T47D (cell line): Measurements from ENCODE around the gene CEP104.

Source experiments
- DNase-seq, 2 experiments: peaks; one replicate each; pipeline versions ENCODE4 v3.0.0 to v3.0.0-alpha.2; 2011 to 2012; ENCODE audit warnings: low read depth in 1 of 2, low spot score in 1 of 2
- JUND ChIP-seq: IDR thresholded peaks from 2 replicates; pipeline ENCODE4 v1.6.1; 2012; ENCODE audit warnings: low read depth
- in situ Hi-C: cut with HindIII; loops from 2 replicates; pipeline ENCODE4 v1.10.0; 2016; ENCODE audit warnings: low sequenced_read_pairs, low pct_unique_long_range_greater_than_20kb

The CEP104 gene

DNA sequence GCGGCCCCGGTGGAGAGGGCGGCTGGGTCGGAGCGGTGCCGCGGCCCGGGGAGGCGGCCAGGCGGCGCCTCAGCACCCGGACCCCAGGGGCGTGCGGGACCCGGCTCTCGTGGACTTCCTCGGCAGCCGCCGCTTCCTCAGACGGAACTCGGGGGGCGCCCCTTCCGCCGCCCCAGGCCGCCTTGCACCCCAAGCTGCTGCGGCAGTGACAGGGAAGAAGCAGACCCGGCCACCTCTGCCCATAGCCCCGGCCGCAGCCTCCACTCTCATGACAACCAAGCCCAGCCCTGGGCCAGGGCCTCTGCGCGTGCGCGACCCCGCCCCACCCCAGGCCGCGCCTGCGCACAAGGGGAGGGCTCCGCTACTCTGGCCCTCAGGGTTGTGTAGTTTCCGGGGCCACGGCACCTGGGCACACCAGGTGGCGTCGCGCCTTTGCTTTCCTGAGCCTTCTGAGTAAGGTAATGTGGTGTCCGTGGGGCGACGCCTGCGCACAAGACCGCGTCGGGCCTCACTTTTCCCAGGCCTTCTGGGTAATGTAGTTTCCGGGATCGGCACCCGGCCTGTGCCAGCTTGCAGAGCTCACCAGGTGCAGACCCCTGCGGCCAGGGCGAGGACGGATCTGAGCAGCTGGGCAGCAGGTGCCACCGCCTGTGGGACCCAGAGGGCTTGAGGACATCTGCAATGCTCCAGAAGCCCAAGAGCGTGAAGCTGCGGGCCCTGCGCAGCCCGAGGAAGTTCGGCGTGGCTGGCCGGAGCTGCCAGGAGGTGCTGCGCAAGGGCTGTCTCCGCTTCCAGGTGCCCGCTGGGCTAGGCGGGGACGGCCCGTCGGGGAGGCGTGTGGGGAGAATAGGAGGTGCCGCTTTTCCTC is at the start of gene CEP104, which contains the start of gene DFFB:
TSS of gene CEP104 (minus strand) at position 289 of the 868 bp plus-strand sequence. CDS start 4,804 bp downstream, outside the sequence.
TSS of gene DFFB (plus strand) at position 554 of the 868 bp plus-strand sequence. CDS start at position 682, 128 bp downstream.
- in situ Hi-C loops = no loop called here
- DNase-seq = peak; percentile 98 to 99
- TF ChIP-seq JUND = no peak

DNA sequence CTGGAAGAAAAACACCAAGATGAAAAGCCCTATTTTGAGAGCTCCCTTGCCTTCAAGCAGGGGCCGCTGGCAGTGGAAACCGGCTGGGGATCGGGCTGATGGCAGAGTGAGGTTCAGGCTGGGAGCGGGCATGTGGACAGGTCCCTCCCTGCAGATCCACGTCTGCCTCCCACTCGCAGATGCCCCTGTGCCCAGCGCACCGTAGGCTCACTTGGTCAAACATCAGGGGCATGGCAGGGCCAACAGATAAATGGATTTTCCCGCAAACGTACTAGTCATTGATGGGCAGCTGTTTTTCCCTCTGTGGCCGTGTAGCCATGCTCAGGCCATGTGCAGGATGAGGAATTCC is 49.6 kb upstream of the CEP104 start:
- TF ChIP-seq JUND = no peak
- in situ Hi-C loops = no loop called here
- no peak for DNase-seq

DNA sequence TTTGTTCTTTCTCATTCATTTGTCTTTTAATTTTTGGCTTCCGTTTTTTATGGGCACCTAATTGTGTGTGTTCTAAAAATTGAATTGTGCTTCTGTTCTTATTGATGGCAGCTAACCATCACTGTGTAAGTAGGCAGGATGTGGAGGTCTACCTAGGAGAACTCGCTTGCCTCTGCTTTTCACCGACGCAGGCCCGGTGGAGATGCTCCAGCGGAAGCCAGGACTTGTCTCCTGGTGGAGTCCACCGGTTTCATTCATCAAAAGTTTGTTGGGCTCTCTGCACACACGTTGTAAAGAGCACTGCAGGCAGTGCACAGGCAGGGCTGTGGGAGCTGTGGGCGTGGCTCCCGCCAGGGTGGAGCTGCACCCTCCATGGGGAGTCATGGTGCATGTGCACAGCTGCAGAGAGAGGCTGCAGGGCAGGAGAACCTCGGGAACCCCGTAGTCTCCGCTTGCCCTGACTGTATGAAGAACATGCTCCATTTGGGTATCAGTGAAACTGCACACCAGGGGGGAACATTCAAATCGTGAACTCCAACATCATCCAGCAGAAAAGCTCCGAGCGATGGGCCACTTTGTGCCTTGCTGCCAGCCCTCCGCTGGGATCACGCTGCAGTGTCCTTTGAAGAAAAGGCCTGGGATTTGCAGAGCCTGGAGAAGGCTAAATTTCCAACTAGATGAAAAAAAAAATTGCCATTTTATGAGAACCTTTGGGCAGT is 49.1 kb upstream of the CEP104 start:
- in situ Hi-C loops = no loop called here
- DNase-seq = no peak

DNA sequence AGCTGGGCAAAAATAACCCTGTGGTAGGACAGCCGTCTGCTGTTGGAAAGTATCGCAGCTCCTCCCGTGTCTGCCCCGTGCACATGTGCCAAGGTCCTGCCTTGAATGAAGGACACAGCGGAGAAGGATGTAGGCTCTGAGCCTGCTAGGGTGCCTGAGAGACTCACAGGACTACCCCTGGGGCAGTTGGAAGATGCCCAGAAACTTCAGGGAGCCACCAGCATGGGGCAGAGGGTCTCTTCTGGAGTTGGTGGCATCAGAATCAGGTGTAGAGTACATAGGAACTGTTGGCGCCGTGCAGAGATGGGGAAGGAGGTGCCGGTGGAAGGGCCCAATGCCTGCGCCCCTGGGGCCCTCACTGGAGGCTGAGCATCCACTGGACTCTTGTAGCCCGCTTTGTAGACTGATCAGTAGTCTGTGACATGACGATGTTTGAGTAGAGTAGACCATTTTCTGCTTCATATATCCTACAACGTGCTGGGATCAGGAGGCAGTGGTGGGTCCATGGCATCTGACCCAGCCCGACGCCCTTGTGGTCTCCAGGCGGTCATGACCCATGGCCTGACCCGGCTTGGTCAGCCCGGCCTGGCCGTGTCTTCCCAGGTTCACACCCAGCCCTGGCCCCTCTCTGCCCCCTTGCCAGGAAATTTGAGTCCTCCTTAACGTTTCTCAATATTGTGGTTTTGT is 48.4 kb upstream of the CEP104 start:
- DNase-seq = no peak
- in situ Hi-C loops = no loop called here
- TF ChIP-seq JUND = no peak

More for the DNA sequence above, 49.1 kb upstream of the CEP104 start:
- TF ChIP-seq JUND = no peak

DNA sequence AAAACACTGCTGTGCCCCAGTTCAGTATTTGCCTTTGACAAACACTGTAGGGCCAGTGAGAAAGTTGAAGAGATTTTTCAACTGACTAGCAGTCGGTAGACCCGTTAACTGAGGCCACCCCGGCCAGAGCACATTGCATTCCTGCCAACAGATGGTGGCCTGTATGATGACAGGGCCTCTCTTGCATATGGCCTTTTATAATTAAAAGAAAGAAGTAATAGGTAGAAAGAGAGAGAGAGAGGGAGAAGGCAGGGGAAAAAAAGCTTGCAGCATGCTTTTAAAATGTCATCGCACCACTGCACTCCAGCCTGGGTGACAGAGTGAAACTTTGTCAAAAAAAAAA is 47.8 kb upstream of the CEP104 start:
- in situ Hi-C loops = no loop called here
- no peak for DNase-seq

DNA sequence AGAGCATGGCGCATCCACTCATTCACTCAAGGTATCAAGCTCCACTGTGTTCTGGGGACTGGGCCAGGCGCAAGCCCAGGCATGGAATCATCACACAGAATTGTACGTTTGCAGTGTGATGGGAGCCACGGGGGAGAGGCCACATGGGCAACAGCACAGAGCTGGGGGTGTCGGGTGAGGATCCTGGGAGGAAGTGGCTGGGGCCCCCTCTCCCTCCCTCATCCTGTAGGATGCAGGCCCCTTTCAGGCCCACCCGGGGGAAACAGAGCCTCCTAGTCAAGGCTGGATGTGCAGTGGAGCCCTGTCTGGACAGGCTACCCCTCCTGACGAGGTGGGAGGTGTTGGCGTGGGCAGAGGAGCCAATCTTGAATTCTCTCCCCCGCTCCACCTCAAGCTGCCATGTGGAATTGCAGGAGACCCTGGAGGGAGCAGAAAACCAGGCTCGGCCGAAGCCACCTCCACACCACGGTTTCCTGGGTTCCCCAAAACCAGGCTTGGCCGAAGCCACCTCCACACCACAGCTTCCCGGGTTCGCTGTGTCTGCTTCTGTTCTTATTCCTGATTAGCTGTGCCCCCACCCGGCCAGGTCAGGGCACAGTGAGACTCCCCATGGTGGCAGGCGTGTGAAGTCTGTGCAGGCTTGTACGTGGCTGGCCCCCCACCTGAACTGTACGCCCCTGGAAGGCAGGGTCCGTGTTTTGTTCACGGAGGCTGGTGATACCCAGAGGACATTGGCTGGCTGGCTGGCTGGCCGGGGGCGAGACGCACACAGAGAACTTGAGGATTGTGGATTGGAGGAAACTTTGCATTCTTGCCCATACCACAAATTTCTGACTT is 47.2 kb upstream of the CEP104 start:
- DNase-seq = no peak
- in situ Hi-C loops = no loop called here
- no peak for TF ChIP-seq JUND

More for the DNA sequence above, 47.8 kb upstream of the CEP104 start:
- no peak for TF ChIP-seq JUND

DNA sequence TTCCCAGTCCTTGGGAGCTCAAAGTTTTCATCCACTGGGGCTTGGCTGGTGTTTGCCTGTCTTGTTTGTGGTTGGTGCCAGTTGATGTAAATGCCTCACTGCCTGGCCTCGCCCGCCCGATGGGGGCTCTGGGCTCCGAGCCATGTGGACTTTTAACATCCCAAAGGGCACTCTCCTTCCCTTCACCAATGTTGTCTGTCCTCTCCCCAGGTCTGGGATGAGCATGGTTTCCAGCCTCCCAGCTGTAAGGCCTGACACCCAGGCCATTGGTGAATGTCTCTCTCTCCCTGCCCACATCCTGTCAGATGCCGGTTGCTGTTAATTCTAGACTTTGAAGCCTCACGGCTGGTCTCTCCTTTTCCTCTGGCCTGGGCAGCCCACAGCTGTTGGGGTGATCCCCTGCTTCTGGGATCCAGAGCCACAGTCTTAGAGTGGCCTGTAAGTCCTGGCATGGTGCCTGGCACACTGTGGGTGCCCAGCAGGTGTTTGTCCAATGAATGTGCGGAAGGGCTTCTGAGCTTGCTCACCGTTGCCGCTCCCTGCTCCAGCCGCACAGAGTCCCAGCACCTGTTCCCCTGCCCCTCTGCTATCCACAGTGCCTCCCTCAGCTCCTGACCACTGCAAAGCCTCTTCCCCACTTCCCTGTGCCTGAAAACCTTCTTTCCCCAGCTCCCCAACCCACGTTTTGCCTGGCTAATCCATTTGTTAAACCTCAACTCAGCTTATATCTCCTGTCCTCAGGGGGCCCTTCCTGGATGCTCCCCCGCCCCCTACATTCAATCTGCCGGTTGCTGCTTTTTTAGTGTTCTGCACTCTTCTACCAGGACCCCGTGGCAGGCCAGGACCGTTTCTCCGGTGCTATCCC is 46.4 kb upstream of the CEP104 start:
- DNase-seq = no peak
- in situ Hi-C loops = no loop called here
- TF ChIP-seq JUND = no peak

DNA sequence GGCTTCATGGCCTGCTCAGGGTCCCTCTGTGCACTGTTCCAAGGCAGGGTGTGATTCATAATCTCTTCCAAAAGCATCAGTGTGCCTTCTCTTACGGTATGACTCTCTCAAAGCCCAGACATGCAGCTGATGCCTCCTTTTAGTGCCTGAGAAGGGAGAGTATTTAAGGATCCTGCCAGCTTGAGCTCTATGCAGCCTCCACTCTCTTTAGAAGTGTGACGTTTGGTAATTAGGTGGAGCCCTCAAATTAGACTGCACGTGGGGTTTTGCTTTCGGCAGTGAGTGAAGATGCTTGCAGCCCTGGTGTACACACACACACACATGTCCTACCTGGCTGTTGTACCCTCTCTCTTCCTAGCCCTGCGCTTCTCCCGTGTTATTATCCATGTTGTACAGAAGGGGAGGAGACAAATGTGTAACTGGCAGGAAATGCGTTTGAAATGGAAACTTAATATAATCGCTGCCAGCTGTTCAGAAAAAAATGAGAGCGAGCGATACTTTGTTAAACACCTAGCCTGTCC is 45.6 kb upstream of the CEP104 start:
- DNase-seq = no peak
- in situ Hi-C loops = no loop called here
- no peak for TF ChIP-seq JUND

DNA sequence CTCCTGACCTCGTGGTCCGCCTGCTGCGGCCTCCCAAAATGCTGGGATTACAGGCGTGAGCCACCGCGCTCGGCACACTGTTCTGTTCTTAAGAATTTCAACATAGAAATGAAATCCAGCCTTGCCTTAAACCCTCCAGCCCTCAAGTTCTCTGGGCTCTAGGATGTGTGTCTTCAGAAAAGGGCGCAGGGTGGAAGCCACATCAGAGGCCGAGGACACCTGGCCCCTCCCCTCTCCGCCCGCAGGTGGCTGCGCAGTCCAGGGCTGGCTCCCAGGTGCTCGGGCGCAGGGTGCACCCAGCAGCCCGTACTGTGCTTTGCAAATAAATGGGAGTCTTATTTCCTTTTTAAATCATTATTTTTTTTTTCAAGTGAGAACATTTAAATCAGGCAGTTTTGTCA is 45.1 kb upstream of the CEP104 start:
- in situ Hi-C loops = no loop called here
- TF ChIP-seq JUND = no peak
- no peak for DNase-seq

DNA sequence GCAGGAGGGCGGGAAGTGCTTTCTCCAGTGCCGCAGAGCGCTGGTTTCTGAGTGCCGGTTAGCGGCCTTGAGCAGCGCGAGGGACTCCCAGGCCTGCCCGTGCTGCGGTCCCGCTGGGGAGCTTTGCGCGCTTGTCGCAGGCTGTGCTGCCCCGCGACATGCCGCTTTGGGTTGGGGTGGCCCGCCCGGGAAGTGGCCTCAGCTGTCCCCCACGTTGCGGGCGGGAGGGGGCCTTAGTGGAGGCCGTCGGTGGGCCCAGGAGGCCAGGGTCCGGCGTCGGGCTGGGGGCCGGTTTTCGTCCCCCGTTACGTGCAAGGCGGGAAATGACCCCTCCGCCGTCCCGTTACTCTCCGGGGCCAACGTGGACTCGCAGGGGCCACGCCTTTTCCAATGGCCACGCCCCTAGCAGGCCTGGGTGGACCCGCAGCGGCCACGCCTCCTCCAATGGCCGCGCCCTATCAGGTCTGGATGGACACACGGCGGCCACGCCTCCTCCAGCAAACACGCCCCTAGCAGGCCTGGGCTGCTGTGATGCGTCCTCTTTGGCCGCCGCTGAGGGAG is 44.0 kb upstream of the CEP104 start:
- peak; percentile 84 to 95 for DNase-seq
- TF ChIP-seq JUND = no peak
- in situ Hi-C loops = no loop called here
